ENCODE results near the gene PTCSC3. TPM values are rescaled to one million over a fixed set of nuclear protein-coding genes. Genes with fewer than 3 reads are reported as not detected.

The PTCSC3 gene
- total and polyA plus RNA-seq, 2 of the 13 experiments (the other 11 are each of a cell fraction or from before 2014, with no cell fraction given), result not detected

GRCh38 chr14:36091096-36091495 lies 85.4 kb downstream of the PTCSC3 start (continued):
- peak; percentile 96 for TF ChIP-seq ARID3A (IDR thresholded peaks at IDR 0.05; ENCODE audit: low read depth, low read length)
- no peak for TF ChIP-seq ZNF326 (CRISPR knock-in tag; IDR thresholded peaks at IDR 0.05; ENCODE audit: borderline replicate concordance)
- TF ChIP-seq ZNF253 (CRISPR knock-in tag; IDR thresholded peaks at IDR 0.05; ENCODE audit: borderline replicate concordance), result no peak
- TF ChIP-seq ZNF557 (CRISPR knock-in tag; IDR thresholded peaks at IDR 0.05), result no peak
- TF ChIP-seq NFRKB (IDR thresholded peaks at IDR 0.05), result no peak
- TF ChIP-seq ZNF484 (CRISPR knock-in tag; IDR thresholded peaks at IDR 0.05; ENCODE audit: borderline replicate concordance, low read depth), result no peak
- no peak for TF ChIP-seq ZNF20 (CRISPR knock-in tag; IDR thresholded peaks at IDR 0.05)
- TF ChIP-seq NFYB (CRISPR knock-in tag; IDR thresholded peaks at IDR 0.05), result 0 out of 2 replicates have a peak, but pooled peaks have one; percentile 18
- no peak for TF ChIP-seq ZNF124 (CRISPR knock-in tag; IDR thresholded peaks at IDR 0.05)
- TF ChIP-seq SMAD3 (CRISPR knock-in tag; IDR thresholded peaks at IDR 0.05), result peak; percentile 93
- TF ChIP-seq ZFY (CRISPR knock-in tag; IDR thresholded peaks at IDR 0.05), result no peak
- TF ChIP-seq DZIP1 (CRISPR knock-in tag; IDR thresholded peaks at IDR 0.05), result no peak
- TF ChIP-seq HMGXB4 (CRISPR knock-in tag; IDR thresholded peaks at IDR 0.05; ENCODE audit: borderline replicate concordance in 1 of 2, low read depth in 1 of 2), result peak in 1 of 2 experiments; percentile 63; a peak in 1 of 4 replicates
- TF ChIP-seq KLF12 (CRISPR knock-in tag; IDR thresholded peaks at IDR 0.05; ENCODE audit: borderline replicate concordance), result no peak
- peak; percentile 48 for TF ChIP-seq SKI (IDR thresholded peaks at IDR 0.05; ENCODE audit: partially characterized antibody)
- peak; percentile 91 for TF ChIP-seq ZBTB21 (CRISPR knock-in tag; IDR thresholded peaks at IDR 0.05)
- TF ChIP-seq GMEB2 (CRISPR knock-in tag; IDR thresholded peaks at IDR 0.05; ENCODE audit: low read depth), result no peak
- TF ChIP-seq SP4 (CRISPR knock-in tag; IDR thresholded peaks at IDR 0.05), result no peak
- TF ChIP-seq CEBPG (CRISPR knock-in tag; IDR thresholded peaks at IDR 0.05), result peak; percentile 45; the same call in 1 of the 2 replicates
- no peak for TF ChIP-seq ZBTB14 (CRISPR knock-in tag; IDR thresholded peaks at IDR 0.05)

Measured in HepG2 (cell line).